GM18519 (cell line): ENCODE measurements around the gene PSMD2.
A peak's percentile ranks its signal among the peaks of the same experiment; 100 is the strongest.

ENCODE experiments used
- ATAC-seq: cut with Tn5 transposase; IDR thresholded peaks from one replicate; pipeline ENCODE4 v1.9.1; 2021; ENCODE audit warnings: mild to moderate bottlenecking, moderate library complexity; ENCODE audit not compliant: unreplicated experiment, low FRiP score

The PSMD2 gene

DNA sequence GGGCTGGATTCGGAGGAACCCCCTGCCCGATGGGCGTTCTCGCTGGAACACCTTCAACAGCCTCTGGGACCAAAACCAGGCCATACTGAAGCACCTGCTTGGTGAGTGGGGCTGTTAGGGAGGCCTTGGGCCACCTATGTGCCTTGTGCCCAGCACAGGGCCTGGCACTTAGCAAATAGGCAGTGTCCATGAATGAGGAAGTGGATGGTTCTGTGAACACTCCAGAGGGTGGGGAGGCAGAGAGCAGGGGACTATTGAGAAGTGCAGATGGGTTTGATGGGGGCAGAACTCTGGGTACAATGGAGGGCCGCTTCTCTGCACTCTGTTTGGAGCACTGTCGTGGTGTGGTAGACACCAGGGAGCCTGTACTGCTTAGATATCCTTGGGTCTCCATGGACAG lies 21.7 kb upstream of the PSMD2 start:
- no peak for ATAC-seq

DNA sequence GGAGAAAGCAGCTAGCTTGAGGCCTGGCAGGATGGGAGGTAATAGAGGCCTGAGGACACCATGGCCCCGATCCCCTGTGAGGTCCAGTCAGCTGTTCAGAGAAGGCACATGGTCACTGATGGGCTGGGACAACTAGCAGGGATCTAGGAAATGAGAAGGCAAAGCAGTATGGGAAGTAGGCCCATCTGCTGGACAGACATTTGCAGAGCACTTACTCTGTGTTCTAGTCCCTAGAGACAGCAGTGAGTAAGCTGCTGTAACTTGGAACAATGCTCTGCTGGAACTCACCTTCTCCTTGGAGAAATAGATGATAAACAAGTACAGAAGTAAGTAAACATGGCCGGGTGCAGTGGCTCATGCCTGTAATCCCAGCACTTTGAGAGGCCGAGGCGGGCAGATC lies 16.1 kb upstream of the PSMD2 start:
- ATAC-seq = no peak

DNA sequence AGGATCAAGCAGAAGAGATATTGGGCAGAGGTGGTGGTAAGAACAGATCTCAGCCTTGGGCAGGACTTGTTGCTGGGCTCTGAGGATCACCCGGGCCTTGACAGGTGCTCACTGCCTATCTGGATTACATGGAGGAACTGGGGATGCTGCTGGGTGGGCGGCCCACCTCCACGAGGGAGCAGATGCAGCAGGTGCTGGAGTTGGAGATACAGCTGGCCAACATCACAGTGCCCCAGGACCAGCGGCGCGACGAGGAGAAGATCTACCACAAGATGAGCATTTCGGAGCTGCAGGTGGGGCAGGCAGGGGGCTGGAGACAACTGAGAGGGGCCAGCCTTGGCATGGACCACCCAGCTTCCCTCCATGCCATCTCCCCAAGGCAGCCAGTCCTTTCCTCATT lies 15.4 kb upstream of the PSMD2 start:
- no peak for ATAC-seq

DNA sequence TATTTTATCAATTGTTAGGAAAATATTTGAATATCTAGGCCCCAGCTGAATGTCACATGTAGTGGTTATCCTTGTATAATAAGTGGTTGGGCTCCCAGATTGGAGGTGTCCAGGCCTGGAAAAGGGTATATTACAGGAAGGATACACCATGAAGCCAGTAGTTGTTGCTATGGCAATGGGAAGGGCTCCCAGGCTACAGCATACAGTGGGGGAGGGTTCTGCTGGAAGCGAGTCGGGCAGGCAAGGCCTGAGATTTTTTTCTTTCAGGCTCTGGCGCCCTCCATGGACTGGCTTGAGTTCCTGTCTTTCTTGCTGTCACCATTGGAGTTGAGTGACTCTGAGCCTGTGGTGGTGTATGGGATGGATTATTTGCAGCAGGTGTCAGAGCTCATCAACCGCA lies 14.3 kb upstream of the PSMD2 start:
- no peak for ATAC-seq

DNA sequence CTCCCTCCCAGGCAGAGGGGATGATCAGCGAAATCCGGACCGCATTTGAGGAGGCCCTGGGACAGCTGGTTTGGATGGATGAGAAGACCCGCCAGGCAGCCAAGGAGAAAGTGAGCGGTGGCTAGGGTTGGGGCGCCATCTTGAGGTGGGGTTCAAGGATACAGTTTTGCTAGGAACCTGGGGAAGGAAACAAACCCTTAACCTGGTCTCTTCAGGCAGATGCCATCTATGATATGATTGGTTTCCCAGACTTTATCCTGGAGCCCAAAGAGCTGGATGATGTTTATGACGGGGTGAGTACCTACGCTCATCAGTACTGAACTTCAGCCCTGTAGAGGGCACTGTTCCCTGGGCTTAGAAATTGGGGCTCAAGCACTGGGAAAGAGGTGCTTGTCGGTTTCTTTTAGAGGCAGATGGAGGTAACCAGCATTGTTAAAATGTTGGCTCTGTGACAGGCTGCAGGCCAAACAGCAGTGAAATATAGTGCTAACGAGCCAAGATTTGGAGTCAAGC lies 9.6 kb upstream of the PSMD2 start:
- no peak for ATAC-seq

DNA sequence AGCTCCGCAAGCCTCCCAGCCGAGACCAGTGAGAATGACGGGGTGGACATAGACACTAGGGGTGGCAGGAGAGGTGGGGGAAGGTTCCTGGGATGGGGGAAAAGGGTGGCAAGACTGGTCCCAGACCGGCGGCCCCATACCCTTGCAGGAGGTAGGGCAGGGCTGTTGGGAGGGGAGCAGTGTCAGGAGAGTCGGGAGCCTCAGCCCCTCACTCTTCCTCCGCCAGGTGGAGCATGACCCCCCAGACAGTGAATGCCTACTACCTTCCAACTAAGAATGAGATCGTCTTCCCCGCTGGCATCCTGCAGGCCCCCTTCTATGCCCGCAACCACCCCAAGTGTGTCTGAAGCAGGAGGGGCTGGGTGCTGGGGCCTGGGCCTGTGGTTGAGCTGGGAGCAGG lies 8.7 kb upstream of the PSMD2 start:
- no peak for ATAC-seq

DNA sequence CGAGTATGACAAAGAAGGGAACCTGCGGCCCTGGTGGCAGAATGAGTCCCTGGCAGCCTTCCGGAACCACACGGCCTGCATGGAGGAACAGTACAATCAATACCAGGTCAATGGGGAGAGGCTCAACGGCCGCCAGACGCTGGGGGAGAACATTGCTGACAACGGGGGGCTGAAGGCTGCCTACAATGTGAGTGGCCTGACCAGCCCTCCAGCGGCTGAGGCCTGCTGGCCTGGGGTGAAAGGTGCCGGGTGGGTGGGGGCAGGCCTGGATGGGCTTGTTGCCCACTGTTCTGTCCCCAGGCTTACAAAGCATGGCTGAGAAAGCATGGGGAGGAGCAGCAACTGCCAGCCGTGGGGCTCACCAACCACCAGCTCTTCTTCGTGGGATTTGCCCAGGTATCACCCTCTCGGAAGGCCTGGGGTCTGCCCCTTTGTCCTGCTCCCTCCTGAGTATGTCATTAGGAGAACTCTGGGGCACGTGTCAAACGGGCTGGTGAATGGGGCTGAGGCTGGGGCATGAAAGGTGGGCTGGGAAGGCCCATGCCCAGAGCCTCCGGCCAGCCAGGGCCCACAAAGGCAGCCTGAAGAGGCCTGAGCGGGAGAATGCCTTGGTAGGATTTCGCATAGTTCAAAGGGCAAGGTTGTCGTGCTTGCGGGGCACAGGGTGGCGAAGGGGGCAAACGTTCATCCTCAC lies 7.8 kb upstream of the PSMD2 start:
- no peak for ATAC-seq

DNA sequence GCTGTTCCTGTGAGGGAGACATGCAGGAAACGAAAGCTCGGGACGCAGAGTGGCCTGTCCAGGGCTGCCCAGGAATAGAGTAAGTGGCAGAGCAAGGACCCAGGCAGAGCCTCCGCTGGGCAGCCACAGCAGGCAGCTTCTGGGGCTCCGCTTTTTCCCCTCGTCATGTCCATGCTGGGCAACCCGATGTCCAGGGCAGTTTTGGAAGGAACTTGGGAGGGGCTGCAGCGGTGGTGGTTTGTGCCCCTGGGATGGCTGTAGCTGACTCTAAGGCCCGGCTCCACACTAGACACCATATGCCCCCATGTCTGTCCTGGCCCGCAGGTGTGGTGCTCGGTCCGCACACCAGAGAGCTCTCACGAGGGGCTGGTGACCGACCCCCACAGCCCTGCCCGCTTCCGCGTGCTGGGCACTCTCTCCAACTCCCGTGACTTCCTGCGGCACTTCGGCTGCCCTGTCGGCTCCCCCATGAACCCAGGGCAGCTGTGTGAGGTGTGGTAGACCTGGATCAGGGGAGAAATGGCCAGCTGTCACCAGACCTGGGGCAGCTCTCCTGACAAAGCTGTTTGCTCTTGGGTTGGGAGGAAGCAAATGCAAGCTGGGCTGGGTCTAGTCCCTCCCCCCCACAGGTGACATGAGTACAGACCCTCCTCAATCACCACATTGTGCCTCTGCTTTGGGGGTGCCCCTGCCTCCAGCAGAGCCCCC lies 7.1 kb upstream of the PSMD2 start:
- ATAC-seq = no peak

DNA sequence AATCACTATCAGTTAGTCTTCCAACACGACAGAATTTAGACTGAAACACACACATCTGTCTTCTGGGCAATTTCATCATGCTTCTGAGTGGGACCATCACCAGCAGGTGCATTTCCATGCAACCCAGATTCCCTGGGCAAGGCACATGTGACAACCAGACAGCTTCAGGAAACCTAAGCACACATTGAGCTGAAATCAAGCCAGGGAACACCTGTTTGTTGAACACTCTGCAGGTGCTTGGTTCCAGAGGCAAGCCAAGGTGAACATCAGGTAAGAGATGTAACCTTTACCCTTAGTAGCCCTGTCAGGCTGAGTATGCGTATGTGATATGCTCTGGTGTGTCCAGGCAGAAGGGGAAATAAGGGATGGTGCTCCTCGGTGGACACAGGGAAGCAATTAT lies 3.3 kb upstream of the PSMD2 start:
- ATAC-seq = no peak

DNA sequence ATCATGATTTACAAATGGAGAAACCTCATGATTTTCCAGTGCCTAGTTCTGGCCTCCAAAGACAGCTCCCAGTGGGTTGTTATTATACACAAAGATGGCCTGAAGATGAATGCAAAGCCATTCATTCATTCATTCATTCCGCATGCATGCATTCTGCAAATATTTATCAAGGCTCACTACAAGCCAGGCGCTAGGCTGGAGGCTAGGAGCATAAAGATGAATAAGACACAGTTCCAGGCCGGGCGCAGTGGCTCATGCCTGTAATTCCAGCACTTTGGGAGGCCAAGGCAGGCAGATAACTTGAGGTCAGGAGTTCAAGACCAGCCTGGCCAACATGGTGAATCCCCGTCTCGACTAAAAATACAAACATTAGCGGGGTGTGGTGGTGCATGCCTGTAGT lies 2.4 kb upstream of the PSMD2 start:
- no peak for ATAC-seq

DNA sequence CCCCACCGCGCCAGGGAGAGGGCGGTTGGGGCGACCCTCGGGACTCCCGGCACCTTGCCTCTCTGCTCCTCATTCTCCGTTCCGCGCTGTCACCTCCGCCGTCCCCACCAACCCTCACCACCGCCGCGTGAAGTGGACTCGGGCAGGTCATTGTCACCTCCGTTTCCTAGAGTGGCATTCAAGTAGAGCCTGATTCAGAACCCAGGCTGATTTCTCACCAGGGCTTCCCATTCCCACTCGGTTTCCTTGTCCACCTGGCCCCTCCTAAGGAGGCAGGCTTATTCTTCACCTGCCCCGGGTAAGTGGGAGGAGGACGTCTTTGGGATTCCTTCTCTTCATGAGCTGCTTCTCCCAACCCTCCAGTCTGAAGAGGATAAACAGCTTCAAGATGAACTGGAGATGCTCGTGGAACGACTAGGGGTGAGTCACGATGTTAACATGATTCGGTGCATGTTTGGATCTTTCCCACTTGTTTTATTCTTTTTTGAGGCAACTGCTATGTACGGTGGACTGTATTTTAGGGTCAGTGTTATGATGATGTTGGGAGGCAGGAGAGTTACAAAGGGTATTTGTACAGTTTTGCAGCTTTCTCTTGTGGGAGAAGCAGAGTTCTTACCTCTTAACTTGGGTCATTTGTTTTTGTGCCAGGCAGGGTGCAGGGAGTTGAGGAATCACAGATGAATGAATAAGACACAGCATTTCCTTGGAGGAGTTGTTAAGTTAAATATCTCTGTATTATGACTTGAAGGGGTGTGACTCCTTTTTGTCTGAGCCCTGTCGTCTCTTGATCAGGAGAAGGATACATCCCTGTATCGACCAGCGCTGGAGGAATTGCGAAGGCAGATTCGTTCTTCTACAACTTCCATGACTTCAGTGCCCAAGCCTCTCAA lies 692 bp downstream of the PSMD2 start:
- no peak for ATAC-seq

DNA sequence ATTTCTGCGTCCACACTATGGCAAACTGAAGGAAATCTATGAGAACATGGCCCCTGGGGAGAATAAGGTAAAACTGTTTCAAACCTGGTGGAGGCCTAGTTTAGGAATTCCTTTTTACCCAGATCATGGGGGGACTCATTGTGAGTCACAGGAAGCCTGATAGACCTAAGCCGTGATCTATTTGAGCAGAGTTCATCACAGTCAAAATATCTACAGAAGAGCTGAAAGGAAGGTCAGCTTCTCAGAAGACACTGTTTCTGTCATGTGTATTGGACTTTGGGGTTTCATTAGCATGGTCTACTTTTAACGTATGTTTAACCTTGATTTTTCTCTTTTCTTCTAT lies 1.3 kb downstream of the PSMD2 start:
- no peak for ATAC-seq

DNA sequence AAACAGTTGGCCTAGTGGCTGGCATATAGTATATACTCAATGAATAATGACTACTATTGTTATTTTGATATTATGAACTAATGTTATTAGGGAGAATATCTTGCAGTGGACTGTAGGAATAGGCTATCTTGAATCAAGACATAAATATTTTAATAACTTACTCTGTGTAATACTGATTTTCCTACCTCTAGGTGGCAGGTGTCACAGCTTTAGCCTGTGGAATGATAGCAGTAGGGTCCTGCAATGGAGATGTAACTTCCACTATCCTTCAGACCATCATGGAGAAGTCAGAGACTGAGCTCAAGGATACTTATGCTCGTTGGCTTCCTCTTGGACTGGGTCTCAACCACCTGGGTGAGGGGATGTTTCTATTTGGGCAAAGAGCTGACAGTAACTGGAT lies 6.5 kb downstream of the PSMD2 start:
- no peak for ATAC-seq

DNA sequence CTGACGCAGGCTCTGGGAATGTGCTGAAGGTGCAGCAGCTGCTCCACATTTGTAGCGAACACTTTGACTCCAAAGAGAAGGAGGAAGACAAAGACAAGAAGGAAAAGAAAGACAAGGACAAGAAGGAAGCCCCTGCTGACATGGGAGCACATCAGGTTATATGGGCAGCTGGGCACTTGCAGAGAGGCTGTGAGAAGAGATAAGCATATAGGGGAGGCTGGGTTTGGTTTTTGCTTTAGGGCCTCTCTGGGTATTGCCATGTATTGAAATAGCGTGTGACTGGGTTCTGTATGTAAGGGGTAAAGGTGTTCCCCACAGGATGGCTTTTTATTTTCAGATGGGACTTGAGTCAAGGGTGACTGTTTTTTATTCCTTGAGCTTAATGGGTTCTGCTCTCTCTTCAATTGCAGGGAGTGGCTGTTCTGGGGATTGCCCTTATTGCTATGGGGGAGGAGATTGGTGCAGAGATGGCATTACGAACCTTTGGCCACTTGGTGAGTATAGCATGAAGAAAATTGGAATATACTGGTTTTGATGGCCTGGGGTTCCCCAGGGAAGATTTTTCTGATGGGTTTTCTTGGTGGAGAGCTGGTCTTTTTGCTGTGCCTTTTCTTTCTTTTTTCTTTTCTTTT lies 7.4 kb downstream of the PSMD2 start:
- ATAC-seq = no peak

DNA sequence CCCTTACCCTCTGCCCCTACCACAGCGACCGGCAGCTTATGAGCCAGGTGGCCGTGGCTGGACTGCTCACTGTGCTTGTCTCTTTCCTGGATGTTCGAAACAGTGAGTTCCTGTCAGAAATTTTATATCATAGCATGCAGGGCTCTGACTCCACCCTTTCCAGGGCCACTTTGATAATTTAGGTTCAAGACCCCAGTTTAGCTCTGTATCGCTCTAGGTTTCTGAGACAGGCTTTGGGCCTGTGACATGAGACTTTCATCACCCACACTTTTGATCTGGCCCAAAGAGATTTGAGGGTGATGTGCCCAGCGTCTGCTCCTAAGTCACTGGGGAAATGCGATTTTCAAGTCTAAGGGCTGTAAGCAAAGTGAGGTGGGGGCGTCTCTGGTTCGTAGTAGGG lies 8.9 kb downstream of the PSMD2 start:
- ATAC-seq = no peak

DNA sequence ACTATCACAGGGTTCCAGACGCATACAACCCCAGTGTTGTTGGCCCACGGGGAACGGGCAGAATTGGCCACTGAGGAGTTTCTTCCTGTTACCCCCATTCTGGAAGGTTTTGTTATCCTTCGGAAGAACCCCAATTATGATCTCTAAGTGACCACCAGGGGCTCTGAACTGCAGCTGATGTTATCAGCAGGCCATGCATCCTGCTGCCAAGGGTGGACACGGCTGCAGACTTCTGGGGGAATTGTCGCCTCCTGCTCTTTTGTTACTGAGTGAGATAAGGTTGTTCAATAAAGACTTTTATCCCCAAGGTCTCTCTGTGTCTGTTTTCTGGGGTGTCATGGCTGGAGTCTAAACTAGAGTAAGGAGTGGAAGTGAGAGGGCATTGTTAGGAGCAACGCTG lies 9.7 kb downstream of the PSMD2 start:
- no peak for ATAC-seq

DNA sequence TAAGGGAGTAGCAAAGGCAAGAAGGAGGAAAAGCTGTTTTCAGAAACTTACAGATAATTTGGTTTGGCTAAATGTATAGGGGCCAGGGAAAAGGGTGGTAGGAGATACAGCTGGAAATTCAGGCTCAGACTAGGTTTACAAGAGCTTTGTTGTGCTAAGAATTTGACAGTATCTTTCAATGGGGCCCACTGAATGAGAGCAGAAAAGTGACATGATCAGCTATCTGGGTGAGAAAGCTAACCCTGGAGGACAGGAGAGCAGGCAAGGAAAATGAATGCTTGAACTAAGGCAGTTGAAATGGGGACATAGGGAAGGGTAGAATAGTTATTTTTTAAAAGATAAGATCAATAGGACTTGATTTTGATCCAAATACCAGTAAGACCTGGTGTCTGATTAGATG lies 12.6 kb downstream of the PSMD2 start:
- no peak for ATAC-seq

DNA sequence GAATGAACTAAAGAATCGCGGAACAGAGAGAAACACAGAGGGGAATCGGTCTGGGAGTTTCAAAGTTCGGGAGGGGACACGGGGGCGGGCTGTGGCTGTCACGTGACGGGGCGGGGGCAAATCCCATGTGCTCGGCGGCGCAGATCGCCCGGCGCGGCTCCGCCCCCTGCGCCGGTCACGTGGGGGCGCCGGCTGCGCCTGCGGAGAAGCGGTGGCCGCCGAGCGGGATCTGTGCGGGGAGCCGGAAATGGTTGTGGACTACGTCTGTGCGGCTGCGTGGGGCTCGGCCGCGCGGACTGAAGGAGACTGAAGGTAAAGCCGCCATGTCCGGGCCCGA lies 15.3 kb downstream of the PSMD2 start, which contains the start of gene EIF4G1:
TSS of gene EIF4G1 (plus strand) at position 244 of the 337 bp plus-strand sequence. CDS start 1,191 bp downstream, outside the sequence.
- ATAC-seq = peak; percentile 81

DNA sequence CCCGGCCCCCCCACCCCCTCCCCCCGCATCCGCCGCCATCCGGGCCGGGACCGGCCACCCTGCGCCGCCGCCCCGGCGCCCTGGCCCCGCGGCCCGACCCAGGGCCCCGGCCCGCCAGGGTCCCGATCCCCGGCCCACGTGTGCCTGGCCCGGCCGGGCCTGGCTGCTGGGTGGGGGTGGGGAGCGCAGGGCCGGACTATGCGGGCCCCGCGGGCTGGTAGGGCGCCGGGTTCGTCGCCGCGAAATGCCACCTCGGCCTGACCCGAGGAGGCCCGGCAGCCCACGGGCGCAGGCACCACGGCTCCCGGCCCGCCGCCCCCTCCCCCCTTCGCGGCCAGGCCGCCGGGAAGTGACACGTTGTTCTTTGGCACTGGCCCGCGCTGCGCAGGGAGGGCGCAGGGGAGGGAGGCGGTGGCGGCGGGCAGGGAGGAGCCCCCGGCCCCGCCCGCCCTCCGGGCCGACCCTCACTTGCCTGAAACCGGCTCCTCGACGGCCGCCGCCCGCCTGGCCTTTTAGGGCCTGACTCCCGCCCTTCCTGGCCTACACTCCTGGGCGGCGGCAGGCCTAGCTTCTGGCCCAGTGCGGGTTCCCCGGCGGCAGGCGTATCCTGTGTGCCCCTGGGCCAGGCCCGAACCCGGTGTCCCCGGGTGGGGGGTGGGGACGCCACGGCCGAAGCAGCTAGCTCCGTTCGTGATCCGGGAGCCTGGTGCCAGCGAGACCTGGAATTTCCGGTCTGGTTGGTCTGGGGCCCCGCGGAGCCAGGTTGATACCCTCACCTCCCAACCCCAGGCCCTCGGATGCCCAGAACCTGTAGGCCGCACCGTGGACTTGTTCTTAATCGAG lies 15.9 kb downstream of the PSMD2 start:
- peak; percentile 20 for ATAC-seq

DNA sequence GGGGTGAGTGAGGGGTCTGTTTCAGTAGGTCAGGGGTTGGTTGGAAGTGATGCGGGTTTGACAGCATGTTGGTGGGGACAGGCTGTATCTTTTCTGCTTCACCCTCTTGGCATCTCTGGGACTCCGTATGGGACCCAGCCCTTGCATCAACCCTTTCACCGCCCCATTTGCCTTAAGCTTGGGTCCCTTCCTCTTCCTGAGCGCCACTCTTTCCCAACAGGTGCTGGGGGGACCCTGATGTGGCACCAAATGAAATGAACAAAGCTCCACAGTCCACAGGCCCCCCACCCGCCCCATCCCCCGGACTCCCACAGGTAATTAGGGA lies 16.5 kb downstream of the PSMD2 start:
- no peak for ATAC-seq
